A172 (cell line): ENCODE data around the gene IGF1R. TPM values are rescaled to one million over a fixed set of nuclear protein-coding genes. Genes with fewer than 3 reads are reported as not detected.

Experiments
- DNase-seq: peaks from one replicate; pipeline ENCODE4 v3.0.0-alpha.2; 2015; ENCODE audit warnings: low spot score
- total RNA-seq: library from RNA; depleted of rRNA; stranded (reverse); fragments of >200 nt; shearing (Covaris generic); gene quantifications from 2 replicates; pipeline ENCODE4 v1.2.3, GENCODE V29; 2014

IGF1R gene
- total RNA-seq, 1 experiment from 2014 or later = 6.1 TPM

DNA sequence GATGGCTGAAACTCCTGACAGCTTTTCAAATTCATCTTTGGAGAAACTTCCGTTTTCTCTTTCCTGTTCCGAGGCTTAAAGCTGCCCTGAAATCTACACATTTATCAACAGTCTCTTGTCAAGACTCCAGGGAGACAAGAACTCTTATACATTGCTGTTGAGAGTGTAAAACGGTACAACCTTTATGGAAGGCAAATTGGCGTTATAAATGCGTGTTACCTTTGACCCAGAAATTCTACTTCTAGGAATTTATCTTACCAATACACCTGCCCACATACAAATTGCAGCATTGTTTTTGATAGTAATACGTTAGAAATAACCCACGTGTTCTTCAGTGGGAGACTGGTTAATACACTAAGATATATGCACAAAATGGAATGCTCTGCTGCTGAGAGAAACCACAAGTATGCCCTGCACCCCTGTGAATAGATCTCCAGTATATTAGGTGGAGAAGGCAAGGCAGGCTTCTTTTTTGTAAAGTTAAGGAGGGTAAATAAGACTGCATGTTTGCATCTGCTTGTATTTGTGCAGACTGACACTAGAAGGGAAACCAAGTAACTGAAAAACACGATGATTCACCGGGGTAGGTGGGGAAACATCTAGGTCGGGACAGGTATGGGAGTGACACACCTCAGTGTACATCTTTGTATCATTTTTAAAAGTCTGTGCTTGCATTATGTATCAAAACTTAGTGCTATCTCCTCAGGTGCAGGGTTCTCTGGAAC, 97.5 kb downstream of the IGF1R start:
- DNase-seq = peak; percentile 16

DNA sequence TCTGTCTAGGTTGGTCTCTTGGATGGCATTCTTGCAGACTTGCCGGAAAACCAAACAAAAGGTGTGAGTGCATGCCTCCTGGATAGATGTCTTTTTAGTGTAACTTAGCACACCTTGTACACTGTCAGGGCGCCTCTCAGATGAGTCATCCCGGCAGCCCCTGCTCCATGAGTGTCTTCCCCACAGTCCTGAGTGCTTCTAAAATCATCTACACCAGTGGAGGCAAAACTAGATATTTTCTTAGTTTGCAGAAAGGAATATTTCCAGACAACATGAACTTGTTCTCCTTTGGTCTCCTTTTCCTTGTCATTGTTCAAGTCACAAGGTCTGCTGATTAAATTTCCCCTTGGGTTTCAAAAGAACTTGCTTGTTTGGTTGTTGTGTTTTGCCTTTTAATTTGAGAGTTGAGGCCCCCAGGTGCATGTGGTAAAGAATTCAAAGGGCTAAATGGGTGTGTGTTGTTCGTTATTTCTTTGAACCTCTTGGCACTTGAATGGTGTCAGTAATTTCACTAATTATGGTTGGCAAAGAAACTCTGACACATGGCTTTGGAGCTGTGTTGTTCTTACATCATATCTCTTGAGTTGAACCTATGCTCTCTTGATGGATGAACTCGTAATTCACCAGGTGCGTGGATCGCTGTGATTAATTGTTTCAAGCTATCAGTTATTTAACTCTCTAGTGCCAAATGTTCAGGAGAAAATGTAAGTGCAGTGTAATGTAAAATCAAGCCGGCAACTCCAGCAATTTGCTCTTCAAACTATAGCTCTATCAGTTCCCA, 98.2 kb downstream of the IGF1R start:
- no peak for DNase-seq

DNA sequence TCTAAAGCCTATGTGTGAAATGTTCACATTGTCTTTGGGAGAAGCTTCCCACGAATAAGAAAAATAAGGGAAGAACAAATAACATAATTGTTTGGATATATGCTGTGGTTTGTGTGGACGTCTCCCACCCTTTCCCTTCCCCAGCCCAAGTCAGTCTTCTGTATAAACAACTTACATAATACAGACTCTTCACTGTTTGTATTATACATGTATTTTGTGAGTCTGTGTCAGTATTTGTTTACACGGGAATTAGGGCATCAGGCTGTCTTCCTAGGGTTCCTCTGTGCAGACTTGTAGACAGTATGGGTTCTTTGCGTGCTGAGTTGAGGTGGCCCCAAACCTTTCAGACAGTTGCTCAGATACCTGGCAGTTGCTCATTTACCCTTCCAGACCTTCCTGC, 103.4 kb downstream of the IGF1R start:
- DNase-seq = no peak

- DNase-seq = peak; percentile 58
Observed at GRCh38 chr15:98753726-98754656, 105.7 kb downstream of the IGF1R start.

DNA sequence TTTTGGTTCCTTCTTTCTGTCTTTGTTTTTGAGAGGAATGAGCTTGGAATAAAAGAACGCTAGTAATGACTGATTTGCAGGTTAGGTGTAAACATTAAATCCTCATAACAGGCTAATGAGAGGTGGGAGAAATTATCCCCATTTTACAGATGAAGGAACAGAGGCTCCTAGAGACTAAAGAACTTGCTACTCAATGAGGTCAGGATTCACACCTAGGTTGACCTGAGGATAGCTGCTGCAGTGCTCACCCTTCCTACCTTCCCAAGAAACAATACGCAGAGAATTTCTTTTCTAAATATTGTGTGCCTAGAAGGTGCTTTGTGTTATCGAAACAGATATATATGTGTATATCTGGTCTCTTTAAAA, 106.3 kb downstream of the IGF1R start:
- no peak for DNase-seq

DNA sequence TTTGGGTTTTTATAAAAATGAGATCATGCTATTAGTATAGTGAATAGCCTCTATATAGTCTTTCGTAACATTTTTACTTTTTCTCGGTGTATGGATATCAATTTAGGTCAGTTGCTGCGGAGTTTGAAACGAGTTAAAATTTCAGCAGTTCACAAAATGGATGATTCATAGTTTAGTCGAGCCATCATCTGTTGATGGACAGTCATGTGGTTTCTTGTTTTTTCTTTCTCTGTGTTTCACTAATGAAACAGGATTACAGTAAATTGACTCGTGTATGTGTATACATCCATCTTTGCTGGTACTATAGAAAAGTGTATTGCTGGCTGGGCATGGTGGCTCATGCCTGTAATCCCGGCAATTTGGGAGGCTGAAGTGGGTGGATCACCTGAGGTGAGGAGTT, 106.8 kb downstream of the IGF1R start:
- DNase-seq = peak; percentile 36

- DNase-seq = no peak
Observed at GRCh38 chr15:98755781-98756180, 107.4 kb downstream of the IGF1R start.

- no peak for DNase-seq
Observed at GRCh38 chr15:98758224-98758623, 109.9 kb downstream of the IGF1R start.

DNA sequence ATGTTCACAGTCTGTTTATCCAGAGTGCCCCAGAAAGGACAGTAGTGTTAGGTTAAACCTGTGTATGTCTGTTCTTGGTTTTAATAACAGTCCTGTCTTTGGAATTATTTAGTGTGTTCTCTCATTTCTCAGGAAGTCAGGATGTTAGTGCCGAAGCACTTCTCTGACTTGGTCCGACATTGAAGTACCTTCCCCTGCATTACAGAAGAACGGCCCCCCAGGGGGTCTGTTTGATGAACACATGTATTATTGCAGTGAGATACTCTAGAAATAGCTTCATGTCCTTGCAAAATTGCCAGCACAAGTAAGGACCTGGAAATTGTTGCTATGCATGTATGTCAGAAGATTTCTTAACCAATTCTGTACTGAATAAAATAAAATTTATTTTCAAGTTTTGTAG, 110.9 kb downstream of the IGF1R start:
- no peak for DNase-seq

DNA sequence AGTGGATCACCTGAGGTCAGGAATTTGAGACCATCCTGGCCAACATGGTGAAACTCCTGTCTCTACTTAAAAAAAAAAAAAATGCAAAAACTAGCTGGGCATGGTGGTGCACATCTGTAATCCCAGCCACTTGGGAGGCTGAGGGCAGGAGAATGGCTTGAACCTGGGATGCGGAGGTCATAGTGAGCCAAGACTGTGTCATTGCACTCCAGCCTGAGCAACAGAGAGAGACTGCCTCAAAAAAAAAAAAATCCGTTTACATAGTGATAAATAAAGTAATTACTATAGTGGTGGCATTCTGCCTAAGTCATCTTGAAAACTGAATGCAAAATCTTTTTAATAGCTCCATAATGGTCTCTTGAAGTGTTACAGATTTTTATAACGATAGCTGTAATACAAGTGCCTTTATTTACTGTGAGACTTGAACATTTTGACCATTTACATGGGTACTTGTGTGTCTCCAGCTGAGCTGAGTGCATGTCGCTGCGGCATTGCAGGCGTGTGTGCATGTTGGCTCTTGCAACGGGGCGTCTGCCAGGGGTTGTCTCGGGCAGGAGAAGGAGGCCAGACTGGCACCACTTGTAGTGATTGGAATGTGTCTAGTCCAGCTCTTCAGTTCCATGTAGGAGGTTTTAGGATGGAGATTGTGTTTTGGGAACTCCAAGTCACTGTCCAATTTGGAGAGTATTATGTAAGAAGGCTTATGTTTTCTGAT, 111.9 kb downstream of the IGF1R start:
- no peak for DNase-seq

DNA sequence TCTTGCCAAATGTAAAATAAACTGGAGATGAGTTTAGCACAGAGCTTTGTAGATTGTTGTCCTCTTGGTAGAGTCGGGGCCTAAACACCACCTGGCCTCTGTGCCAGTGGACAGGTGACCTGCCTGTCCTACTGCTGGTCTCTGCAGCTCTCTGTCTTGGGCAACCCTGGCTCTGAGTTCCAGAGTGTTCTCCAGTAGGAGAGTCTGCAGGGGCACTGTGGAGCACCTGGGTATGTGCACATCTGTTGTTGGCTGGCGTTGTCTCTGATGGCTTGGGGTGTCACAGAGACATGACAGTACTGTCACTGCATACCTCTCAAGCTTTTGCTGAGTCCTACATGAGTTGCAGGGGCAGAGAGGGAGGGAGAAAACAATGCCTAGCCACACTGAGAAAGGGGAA, 112.6 kb downstream of the IGF1R start:
- DNase-seq = no peak

- no peak for DNase-seq
Observed at GRCh38 chr15:98763179-98763578, 114.8 kb downstream of the IGF1R start.

DNA sequence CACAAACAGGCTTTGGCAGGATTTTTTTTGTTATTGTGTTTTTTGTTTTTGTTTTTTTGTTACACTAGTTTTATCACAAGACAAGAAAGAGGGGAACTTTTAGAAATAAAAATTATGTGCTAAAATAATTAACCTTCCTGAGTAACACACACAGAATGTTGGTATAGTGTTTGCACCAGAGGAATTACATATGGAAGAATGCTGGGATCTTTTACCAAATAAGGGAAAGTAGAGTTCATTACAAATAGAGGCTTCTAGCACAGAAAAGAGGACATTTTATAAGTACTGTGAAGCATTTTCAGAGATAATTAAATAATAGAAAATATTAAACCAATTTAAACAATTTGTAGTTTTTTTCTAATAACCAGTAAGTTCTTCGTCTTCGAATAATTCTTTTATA, 116.0 kb downstream of the IGF1R start:
- no peak for DNase-seq

DNA sequence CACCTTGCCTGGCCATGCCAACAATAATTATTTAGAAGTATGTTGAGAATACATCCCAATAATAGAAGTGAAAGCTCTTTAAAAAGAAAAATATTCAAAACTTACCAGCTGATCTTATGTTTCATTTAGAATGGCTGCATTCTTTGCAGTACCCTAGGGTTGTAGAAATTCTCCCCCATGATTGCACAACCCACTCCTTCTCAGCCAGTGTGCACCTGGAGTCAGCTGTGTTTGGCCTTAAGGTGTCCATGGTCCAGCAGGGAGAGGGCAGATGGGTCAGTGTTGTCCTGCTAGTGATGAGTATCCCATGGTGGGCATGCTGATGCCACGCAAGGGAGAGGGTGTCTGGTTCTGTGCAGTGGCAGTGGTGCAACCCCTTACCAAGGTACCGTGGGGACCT, 117.3 kb downstream of the IGF1R start:
- DNase-seq = no peak

GRCh38 chr15:98767692-98768091, 119.4 kb downstream of the IGF1R start:
- DNase-seq = no peak

- DNase-seq = no peak
Observed at GRCh38 chr15:98769867-98770266, 121.5 kb downstream of the IGF1R start.

DNA sequence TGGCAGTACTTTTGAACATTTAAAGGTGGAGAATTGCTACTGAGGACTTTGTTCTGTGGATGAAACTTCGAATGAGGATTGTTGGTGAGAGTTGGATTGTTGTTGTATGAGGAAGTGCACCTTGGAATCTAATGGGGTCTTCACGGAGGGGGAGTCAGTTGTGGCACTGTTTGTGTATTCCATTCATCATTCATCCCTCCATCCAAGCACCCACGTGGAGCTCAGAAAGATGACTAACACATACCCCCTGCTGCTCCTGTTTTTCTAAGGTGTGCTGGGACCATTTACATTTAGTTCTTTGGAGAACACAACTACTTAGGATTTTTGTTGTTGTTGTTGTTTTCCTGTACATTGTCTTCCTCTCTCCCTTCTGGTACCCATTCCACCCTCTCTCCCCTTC, 122.6 kb downstream of the IGF1R start:
- no peak for DNase-seq

- no peak for DNase-seq
Observed at GRCh38 chr15:98771541-98771940, 123.2 kb downstream of the IGF1R start.

- DNase-seq = no peak
Observed at GRCh38 chr15:98772895-98773294, 124.6 kb downstream of the IGF1R start.

DNA sequence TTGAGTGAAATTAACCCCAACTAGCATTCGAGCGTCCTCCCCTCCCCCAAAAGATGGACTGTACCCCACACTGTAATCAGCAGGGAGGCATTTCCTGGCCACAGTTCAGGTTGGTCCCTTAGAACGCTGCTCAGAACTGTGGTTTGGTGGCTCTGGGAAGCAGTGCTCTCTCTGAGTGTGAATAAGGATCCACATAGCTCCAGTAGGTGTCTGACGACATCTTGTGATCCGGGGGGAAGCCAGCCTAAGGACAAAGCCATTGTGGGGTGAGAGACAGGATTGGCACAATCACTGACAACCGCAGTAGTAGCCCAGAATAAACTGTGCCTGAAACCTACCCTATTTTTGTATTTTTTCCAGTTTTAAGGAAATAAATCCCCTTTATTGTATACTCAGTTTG, 125.3 kb downstream of the IGF1R start:
- DNase-seq = no peak

GRCh38 chr15:98774756-98775497, 126.6 kb downstream of the IGF1R start:
- no peak for DNase-seq
